Endothelial cell of umbilical vein (primary cell): Measurements from ENCODE around the gene DEFB123. TPM values are rescaled to one million over a fixed set of nuclear protein-coding genes. Genes with fewer than 3 reads are reported as not detected.

ENCODE experiments used
- BruUV-seq: library from RNA; stranded (reverse); fragments of 400-500 nt; replicated peaks from 2 replicates; lab custom pipeline; 2021; lab: Mats Ljungman, UMichigan
- CTCF ChIA-PET: fragments of 300-600, 350-600 bp; sonication (Branson Sonifier 250); formaldehyde crosslinking; loops from one replicate; lab custom pipeline; 2021; ENCODE audit warnings: antibody characterized with exemption, inconsistent platforms; lab: Charles Lee
- POLR2A ChIA-PET: fragments of 300-600, 350-600 bp; sonication (Branson Sonifier 250); formaldehyde crosslinking; loops from one replicate; lab custom pipeline; 2021; ENCODE audit warnings: antibody characterized with exemption, inconsistent platforms; lab: Charles Lee
- DNase-seq: peaks from one replicate; pipeline ENCODE4 v3.0.0-alpha.2; 2011; ENCODE audit warnings: low read depth, low spot score
- FAIRE-seq: peaks from 2 replicates; lab custom pipeline; 2011; peaks lifted over from hg19 to GRCh38; lab: Jason Lieb, UNC
- H2AFZ ChIP-seq: 2 replicates; pipeline ENCODE4 v1.6.0; 2012; ENCODE audit warnings: low read depth, low read length, control low read depth, inconsistent platforms
- H3K27ac ChIP-seq: 2 replicates; pipeline ENCODE4 v1.5.1; 2011; ENCODE audit warnings: low read depth, mild to moderate bottlenecking, control low read depth, low read length, moderate library complexity; ENCODE audit not compliant: insufficient read depth
- H3K27me3 ChIP-seq, 2 experiments: 2 replicates each; pipeline versions ENCODE4 v1.6.0 to v1.6.1; 2011; ENCODE audit warnings: low read length in 2 of 2, mixed read lengths in 1 of 2; ENCODE audit not compliant: control insufficient read depth in 2 of 2, insufficient read depth in 2 of 2
- H3K36me3 ChIP-seq, 2 experiments: 2 replicates in 1 of 2; 3 replicates in 1 of 2; pipeline ENCODE4 v1.5.1; 2011; ENCODE audit warnings: low read length in 2 of 2, mild to moderate bottlenecking in 1 of 2, moderate library complexity in 1 of 2; ENCODE audit not compliant: control insufficient read depth in 2 of 2, insufficient read depth in 2 of 2; ENCODE audit errors: extremely low read depth in 1 of 2
- H3K4me1 ChIP-seq: 3 replicates; pipeline ENCODE4 v1.5.1; 2011; ENCODE audit warnings: mild to moderate bottlenecking, low read length; ENCODE audit not compliant: control insufficient read depth, insufficient read depth; ENCODE audit errors: extremely low read depth
- H3K4me2 ChIP-seq: 2 replicates; pipeline ENCODE4 v1.6.1; 2011; ENCODE audit warnings: low read length, control low read depth, mixed read lengths; ENCODE audit not compliant: insufficient read depth
- H3K4me3 ChIP-seq, 3 experiments: fragments of 200-600 bp in 1 of 3; sonication (generic), shearing (Covaris generic) in 1 of 3; replicated peaks in 1 of 3; 2 replicates each; pipeline ENCODE4 v1.5.1; 2011 to 2016; ENCODE audit warnings: control low read depth in 3 of 3, low read length in 3 of 3, mild to moderate bottlenecking in 2 of 3, inconsistent platforms in 1 of 3, low read depth in 1 of 3, moderate library complexity in 1 of 3; ENCODE audit not compliant: insufficient read depth in 1 of 3
- H3K79me2 ChIP-seq: 2 replicates; pipeline ENCODE4 v1.6.0; 2012; ENCODE audit warnings: low read length, inconsistent platforms; ENCODE audit not compliant: control insufficient read depth, insufficient read depth
- H3K9ac ChIP-seq: replicated peaks from 2 replicates; pipeline ENCODE3; 2011; ENCODE audit warnings: low read length, control low read depth; ENCODE audit not compliant: insufficient read depth; ENCODE audit errors: extremely low read depth
- H3K9me1 ChIP-seq: replicated peaks from 3 replicates; pipeline ENCODE4 v1.6.0; 2011; ENCODE audit warnings: mild to moderate bottlenecking, low read length; ENCODE audit not compliant: control insufficient read depth, insufficient read depth; ENCODE audit errors: extremely low read depth
- H3K9me3 ChIP-seq: replicated peaks from 2 replicates; pipeline ENCODE4 v1.5.1; 2012; ENCODE audit warnings: low read length, inconsistent platforms; ENCODE audit not compliant: control insufficient read depth, insufficient read depth
- H4K20me1 ChIP-seq: replicated peaks from 2 replicates; pipeline ENCODE3; 2011; ENCODE audit warnings: mild to moderate bottlenecking, low read length; ENCODE audit not compliant: control insufficient read depth, insufficient read depth; ENCODE audit errors: extremely low read depth
- CTCF ChIP-seq, 2 donors: IDR thresholded peaks; 1 replicate in 1 of 2; 2 replicates in 1 of 2; pipeline ENCODE4 v1.5.1; 2011; ENCODE audit warnings: low read length in 2 of 2, mild to moderate bottlenecking in 2 of 2, moderate library complexity in 2 of 2, control low read depth in 1 of 2, inconsistent platforms in 1 of 2, low read depth in 1 of 2; ENCODE audit not compliant: insufficient read depth in 1 of 2; ENCODE audit errors: extremely low read depth in 1 of 2
- EZH2 ChIP-seq: IDR thresholded peaks from 2 replicates; pipeline ENCODE4 v1.6.1; 2012; ENCODE audit warnings: borderline replicate concordance, low read depth, mild to moderate bottlenecking, moderate library complexity, low read length, inconsistent platforms; ENCODE audit not compliant: severe bottlenecking
- FOS ChIP-seq: IDR thresholded peaks from 2 replicates; pipeline ENCODE4 v1.6.1; 2011; ENCODE audit warnings: mild to moderate bottlenecking, low read length, moderate library complexity, borderline replicate concordance; ENCODE audit not compliant: insufficient read depth
- GATA2 ChIP-seq: IDR thresholded peaks from 2 replicates; pipeline ENCODE4 v1.7.0; 2011; ENCODE audit warnings: low read depth, mild to moderate bottlenecking, moderate library complexity, mixed read lengths, low read length; ENCODE audit not compliant: insufficient read length, insufficient read depth
- JUN ChIP-seq: IDR thresholded peaks from 2 replicates; pipeline ENCODE4 v1.6.1; 2011; ENCODE audit warnings: borderline replicate concordance, low read depth; ENCODE audit not compliant: insufficient read length, insufficient read depth
- MAX ChIP-seq: IDR thresholded peaks from 2 replicates; pipeline ENCODE4 v1.6.1; 2011; ENCODE audit not compliant: insufficient read depth, insufficient read length
- MYC ChIP-seq: IDR thresholded peaks from one replicate; pipeline ENCODE4 v1.6.1; 2011; ENCODE audit warnings: mild to moderate bottlenecking, low read depth, low read length
- POLR2A ChIP-seq: IDR thresholded peaks from 2 replicates; pipeline ENCODE4 v1.6.1; 2012; ENCODE audit warnings: low read depth, mild to moderate bottlenecking, control low read depth, low read length
- POLR2AphosphoS5 ChIP-seq: IDR thresholded peaks from 2 replicates; pipeline ENCODE4 v1.6.1; 2012; ENCODE audit warnings: low read depth, mild to moderate bottlenecking, control low read depth, low read length, moderate library complexity; ENCODE audit not compliant: insufficient read depth
- dilution Hi-C: fragments of 300-500 bp; cut with MboI; formaldehyde crosslinking; loops from one replicate; pipeline ENCODE4 v1.15.0; 2019; ENCODE audit warnings: low sequenced_read_pairs; ENCODE audit not compliant: extremely low pct_ligation_motif_present
- intact Hi-C: fragments of 100-400 bp; cut with micrococcal nuclease; formaldehyde crosslinking; loops from one replicate; pipeline ENCODE4 v1.10.0; 2022
- polyA plus RNA-seq, 4 experiments: library from polyadenylated mRNA; depleted of rRNA in 3 of 4; stranded (reverse) in 3 of 4; unstranded in 1 of 4; fragments of >200 nt; gene quantifications; 2 replicates each; pipeline versions ENCODE4 v1.2.1 to v1.2.3, GENCODE V29; 2011 to 2012; ENCODE audit warnings: missing spikeins in 1 of 4
- total RNA-seq: library from RNA; stranded (reverse); gene quantifications from 2 replicates; pipeline ENCODE4 v1.2.3, GENCODE V29; 2021

Gene DEFB123
- total and polyA plus RNA-seq, 2 donors (not counting 3 experiments of a cell fraction or from before 2014, with no cell fraction given) = not detected

GRCh38 chr20:31446084-31446819 is 5.8 kb downstream of the DEFB123 start:
- Histone ChIP-seq H3K36me3 (no peaks in the 10 kb centered on the region), H3K4me3 (no peak overlapping the region), H4K20me1 (no peaks in the 10 kb centered on the region), H3K27me3 (no peaks in the 10 kb centered on the region), H3K9ac (no peak overlapping the region), H3K4me1 (no peaks in the 10 kb centered on the region), H2AFZ (no peak overlapping the region), H3K9me3 (no peaks in the 10 kb centered on the region), H3K79me2 (no peaks in the 10 kb centered on the region), H3K9me1 (no peaks in the 10 kb centered on the region), H3K27ac (no peak overlapping the region), H3K4me2 (no peak overlapping the region)
- TF ChIP-seq CTCF (IDR thresholded peaks at IDR 0.05; ENCODE audit: extremely low read depth in 1 of 2, insufficient read depth in 1 of 2, low read depth in 1 of 2, low read length in 2 of 2) (no peak), EZH2 (no peak), MYC (no peak), GATA2 (no peak), JUN (no peak), POLR2A (no peak), MAX (no peak), POLR2AphosphoS5 (no peak), FOS (no peak)
- intact Hi-C loops = no loop called here
- CTCF ChIA-PET = no interaction called here
- POLR2A ChIA-PET = no interaction called here
- DNase-seq = no peak
- dilution Hi-C loops = no loop called here
- BruUV-seq = no TSS peak
- FAIRE-seq = no peak
